GM19468 (cell line): ENCODE data around the gene LORICRIN.
"Not testable (repeated sequence)": the region's sequence is repeated elsewhere in the genome, so short reads cannot be mapped to it uniquely, and the experiment has no call there.

Source experiments
- ATAC-seq: cut with Tn5 transposase; IDR thresholded peaks from one replicate; pipeline ENCODE4 v1.9.1; 2021; ENCODE audit warnings: mild to moderate bottlenecking, moderate library complexity, moderate number of reproducible peaks; ENCODE audit not compliant: unreplicated experiment; ENCODE audit errors: extremely low read depth

LORICRIN gene, protein sequence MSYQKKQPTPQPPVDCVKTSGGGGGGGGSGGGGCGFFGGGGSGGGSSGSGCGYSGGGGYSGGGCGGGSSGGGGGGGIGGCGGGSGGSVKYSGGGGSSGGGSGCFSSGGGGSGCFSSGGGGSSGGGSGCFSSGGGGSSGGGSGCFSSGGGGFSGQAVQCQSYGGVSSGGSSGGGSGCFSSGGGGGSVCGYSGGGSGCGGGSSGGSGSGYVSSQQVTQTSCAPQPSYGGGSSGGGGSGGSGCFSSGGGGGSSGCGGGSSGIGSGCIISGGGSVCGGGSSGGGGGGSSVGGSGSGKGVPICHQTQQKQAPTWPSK

DNA sequence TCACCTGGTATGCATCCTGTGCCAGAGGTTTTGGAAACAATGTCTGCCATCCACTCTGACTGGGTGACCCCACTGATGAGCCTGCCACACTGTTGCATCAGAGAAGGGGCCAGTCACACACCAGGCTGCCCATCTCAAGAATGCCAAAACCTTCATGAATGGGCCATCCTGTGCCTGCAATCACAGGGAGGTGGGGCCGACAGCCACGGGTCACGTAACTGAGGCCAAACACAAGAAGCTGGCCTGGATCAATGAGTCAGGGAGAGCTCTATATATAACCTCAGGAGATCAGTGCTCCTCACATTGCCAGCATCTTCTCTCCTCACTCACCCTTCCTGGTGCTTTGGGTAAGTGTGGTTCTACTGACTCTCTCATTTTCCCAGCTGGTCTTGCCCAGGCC, at the start of gene LORICRIN:
Gene LORICRIN (plus strand): TSS at position 301 of the 400 bp plus-strand sequence. CDS start 1,263 bp downstream, outside the sequence.
- ATAC-seq = no peak

DNA sequence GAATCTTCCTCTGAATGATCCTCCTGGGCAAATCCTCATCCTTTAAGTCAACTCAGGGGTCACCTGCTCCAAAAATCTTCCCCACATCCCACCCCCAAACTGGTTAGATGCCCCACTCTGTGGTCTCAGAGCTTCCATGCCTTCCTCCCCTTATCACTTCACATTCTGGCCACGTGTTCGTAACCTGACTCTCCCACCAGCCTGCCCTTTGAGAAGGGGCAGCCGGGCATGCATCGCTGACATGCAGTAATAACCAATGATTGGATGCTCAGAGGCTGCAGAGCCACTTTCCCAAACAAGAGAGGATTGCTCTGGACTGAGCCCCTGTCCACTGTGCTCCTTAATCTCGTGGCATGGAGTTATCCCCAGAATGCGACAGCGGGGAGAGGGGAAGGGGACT, 49.3 kb upstream of the LORICRIN start:
- no peak for ATAC-seq

DNA sequence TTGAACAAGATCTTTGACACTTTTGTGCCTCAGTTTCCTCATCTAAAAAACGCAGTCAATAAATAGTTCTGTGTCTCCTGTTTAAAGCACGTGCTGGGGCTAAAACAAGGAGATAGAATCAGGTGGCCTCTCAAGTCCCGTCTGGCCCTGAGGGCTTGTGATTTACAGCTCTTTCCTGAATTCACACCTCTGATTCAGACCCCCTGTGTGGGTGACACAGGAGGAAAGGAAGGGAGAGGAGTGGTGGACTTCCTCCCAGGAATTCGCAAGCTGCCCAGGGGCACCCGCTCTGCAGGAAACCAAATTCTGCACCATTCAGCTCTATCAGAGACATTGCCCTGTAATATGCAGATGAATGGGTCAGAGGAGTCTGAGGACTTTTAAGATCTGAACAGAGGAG, 47.3 kb upstream of the LORICRIN start:
- no peak for ATAC-seq

DNA sequence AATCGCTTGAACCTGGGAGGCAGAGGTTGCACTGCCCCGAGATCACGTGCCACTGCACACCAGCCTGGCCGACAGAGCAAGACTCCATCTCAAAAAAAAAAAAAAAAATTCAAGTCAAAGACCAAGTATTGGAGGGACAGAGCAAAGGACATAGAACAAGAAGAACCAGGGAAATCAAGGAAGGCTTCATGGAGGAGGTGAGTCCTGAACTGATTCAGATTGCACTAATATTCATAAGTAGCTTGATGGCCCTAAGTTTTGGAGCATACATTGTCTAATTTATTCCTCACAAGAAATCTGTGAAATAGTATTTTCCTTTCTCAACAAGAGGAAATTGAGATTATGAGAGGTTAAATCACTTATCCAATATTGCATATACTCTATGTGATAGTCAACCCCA, 46.0 kb upstream of the LORICRIN start:
- ATAC-seq = no peak

DNA sequence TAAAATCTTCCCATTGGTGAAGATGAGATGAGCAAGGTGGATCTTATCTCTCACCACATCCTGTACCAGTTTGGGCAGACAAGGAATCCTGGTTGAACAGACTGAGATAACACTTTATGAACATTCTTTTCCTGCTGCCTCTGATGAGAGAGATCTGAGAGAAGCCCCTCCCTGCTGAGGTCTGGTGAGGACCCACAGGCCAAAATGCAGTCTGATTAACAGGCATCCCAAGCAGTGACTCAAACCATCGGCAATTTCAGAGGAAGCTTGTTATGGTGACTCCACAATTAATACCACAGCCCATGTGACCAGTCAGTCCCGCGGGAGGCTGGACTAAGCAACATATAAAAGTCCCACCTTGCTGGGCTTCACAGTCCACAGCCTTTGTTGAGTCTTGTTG, 42.3 kb upstream of the LORICRIN start, which contains the start of gene PRR9:
Gene PRR9 (plus strand): TSS at position 373 of the 400 bp plus-strand sequence. CDS start 561 bp downstream, outside the sequence.
- ATAC-seq = no peak

DNA sequence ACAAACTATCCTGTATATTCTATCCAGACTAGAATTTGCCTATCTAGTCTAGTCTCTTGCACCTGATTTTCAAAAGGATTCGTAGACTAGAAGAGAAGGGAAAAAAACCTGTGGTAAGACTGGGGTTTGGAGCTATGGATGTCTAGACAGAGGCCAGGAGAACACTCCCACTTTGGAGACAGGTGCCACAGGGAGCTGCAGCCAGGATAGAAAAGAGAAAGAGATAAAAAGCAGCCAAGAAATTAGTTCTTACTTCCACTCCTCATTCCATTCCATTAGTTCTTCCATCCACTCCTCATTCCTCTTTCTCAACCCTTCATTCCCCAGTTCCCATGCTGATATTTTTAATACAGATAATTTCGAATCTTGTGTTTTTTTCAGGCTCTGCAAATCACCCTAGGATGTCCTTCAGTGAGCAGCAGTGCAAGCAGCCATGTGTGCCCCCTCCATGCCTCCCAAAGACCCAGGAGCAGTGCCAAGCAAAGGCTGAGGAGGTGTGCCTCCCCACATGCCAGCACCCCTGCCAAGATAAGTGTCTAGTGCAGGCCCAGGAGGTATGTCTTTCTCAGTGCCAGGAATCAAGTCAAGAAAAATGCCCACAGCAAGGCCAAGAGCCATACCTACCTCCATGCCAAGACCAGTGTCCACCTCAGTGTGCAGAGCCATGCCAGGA, 41.6 kb upstream of the LORICRIN start:
- ATAC-seq = no peak

DNA sequence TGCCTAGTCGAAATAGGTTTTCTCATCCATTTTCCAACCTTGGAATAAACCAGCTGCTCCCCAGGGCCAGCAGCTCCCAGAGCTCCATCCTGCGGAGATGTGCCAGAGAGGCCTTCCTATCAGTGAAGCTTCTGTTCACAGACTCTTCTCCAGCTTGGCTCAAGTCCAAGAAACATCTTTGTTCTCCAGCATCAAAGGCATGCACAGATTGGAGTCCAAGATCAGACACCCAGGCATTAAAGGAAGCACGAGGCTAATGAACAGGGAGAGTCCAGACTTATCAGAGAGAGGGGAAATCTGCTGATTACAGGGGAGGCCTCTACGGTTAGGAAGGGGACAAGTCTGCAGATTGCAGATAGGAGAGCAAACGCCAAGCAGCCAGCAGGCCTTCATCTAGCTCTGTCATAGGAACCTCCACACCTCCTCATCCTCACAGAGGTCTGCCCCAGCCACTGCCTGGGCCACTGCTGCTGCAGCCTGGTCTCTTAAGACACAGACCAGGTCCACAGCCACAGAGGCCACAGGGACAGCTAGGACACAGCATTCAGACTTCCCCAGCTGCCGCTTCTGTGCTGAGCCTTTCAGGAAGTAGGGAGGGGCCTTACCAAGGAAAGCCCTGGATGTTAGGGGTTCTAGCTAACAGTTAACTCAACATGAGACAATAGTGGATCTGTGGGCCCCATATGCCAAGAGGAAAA, 38.7 kb upstream of the LORICRIN start:
- no peak for ATAC-seq

DNA sequence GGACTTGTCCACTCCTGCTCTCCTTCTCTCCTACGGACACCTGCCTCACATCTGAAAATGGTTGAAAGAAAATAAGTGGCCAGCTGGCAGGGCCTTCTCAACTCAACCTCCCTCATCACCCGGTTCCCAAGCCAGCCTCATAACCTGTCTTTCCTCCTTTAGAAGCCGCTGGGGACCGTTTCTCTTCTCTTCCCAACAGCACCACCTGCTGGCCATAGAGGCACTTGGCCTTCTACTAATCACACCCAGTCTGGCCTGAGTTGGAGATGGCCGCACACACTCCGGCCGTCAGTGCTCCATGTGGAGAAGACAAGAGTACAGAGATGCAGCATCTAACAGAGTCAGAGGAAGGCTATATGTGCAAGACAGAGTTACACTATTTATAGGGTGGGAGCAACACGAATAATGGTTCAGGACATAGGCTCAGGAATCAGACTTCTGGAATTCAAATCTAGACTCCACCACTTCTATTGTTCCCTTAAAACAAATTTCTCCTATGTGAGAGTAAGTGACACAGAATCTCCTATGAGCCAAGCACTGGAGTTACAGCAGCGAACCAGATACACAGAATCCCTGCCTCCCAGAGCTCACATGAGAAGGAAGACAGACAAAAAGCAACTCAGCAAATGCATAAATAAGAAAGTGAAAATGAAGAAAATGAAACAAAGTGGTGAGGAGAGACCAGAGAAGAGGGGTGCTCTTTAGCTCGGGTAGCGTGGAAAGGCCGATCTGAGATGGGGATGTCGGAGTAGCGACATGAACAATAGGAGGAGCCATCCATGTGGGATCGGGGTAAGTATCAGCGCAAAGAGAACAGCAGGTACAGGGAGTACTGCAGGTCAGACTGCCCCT, 36.2 kb upstream of the LORICRIN start:
- ATAC-seq = peak; percentile 37

DNA sequence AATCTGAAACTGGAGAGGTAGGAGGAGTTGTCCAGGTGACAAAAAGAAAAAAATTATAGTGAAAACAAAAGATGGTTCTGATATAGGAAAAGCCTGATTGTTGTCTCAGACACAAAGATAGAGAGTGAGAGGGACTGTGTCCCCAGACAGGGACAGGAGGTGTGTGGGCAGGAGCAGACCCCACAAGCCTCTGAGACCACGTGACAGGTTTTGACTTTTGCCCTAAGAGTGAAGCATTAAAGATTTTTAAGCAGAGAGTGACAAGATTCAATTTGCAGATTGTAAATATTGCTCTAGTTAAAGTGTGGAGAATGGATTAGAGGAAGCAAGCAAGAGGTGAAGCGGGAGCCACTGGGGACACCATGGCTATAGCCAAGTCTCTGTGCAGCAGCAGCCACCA, 31.7 kb upstream of the LORICRIN start:
- no peak for ATAC-seq

DNA sequence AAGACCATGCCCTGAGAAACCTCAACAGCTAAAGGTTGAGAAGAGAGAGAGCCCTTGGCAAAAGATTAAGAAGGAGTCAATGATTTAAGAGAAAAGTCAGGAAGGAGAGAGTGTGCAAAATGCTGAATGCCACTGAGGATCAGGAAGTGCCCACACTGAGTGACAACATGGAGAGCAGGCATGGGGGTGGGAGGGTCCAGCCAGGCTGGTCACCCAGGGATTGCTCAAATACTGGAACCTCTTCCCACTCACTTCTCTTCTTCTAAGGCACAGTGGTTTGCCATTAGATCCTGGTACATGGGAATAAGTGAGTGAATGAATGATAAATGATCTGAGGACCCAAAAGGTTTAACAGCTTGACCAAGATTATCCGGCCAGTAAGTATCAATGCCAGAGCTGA, 31.0 kb upstream of the LORICRIN start:
- ATAC-seq = no peak

DNA sequence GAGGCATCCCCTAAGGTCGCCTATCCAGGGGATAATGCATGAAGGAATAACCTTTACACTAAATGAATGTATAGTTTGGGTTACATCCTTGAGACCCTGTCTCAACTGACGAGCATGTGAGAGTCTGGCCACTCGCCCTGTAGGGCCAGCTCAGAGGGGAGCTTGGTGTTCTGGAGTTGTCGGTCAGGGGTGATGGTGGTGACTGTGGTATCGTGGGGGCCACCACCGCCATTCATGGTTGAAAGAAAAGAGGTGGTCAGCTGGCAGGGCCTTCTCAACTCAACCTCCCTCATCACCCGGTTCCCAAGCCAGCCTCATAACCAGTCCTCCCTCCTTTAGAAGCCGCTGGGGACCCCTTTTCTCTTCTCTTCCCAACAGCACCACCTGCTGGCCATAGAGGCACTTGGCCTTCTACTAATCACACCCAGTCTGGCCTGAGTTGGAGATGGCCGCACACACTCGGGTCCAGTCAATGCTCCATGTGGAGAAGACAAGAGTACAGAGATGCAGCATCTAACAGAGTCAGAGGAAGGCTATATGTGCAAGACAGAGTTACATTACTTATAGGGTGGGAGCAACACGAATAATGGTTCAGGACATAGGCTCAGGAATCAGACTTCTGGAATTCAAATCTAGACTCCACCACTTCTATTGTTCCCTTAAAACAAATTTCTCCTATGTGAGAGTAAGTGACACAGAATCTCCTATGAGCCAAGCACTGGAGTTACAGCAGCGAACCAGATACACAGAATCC, 30.2 kb upstream of the LORICRIN start:
- not testable (repeated sequence) for ATAC-seq

DNA sequence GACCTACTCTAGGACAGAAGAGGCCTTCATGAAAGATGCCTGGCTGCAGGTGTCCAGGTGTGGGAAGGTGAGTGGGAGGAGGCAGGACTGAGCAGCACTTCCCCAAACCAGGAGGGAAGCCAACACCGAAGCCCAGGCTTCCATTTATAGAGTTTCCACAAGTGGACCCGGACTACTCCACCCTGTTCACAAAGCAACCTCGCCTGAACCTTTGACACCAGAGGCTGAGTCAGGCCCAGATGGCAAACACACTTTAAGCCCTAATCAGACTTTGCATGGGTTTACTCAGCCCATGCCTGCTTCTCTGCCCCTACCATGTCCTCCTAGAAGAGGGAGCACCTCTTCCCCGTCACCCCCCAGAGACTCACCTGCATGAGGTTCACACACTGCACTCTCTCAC, 28.1 kb upstream of the LORICRIN start:
- no peak for ATAC-seq

DNA sequence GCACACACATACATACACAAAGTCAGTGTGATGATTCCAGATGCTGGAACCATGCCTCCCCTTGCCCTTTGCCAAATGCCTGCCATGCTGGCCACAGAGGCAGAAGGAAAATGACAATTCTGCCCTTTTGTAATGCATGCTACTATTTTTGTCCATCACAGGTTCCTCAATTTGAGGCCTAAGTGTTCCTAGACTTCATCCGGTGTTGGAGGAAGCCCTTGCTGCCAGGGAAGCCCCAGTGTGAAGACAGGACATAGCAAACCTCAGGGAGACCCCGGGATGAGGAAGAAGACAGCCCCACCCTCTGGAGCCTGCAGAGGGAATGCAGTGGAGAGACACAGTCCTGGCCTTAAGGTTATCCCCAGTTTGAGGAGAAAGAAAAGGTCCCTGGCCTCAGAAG, 27.7 kb upstream of the LORICRIN start:
- ATAC-seq = no peak

DNA sequence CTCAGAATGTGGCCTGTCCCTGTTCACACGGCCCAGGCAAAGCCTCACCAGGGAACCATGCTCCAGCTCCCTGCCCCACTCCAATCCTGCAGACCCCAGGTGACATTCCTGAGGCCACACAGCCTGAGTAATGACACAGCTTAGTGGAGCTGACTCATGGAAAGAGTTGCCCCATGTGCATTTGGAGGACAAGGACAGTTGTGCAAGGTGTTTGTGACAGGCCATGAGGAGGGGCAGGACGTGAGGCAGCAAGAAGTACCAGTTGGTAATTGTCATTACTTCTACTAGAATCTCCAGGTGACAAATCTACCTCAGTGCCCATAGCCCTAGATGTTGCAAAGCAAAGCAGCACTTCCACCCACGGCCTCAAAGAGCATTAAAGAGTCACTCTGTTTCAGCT, 26.9 kb upstream of the LORICRIN start:
- ATAC-seq = no peak

DNA sequence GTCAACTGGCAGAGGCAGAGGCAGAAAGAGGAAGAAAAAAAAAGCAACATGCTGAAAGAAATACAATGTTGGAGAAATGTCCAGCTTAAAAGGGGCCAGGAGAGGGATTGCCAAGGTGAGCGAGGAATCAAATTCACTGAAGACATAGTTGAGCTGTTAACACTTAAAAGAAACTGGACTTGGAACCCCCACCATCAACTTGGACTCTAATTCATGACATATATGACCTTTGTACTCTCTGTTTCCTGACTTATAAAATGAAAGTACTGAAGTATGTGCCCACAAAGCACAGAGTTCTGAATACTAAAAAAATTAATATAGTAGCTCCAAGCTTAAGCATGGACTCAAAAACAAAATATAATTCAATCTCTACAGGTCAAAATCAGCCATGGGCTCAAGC, 26.0 kb upstream of the LORICRIN start:
- ATAC-seq = no peak

DNA sequence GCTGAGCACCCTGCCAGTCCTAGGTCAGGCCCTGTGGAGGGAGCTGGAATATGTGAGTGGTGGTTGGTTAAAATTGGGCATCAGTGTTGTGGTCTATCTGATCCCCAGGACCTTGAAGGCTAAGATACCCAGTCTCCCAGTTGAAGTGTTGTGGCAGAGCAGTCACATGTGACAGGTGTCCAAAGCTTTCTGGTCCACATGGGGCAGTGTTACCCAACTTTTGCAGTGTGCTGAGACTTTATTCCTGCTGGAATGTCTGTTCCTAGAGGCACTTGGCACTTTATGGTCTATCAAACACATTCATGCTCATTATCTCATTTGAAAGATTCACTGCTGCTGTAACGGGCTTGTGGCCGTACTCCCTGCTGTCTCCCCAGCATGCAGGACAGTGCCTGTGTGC, 21.0 kb upstream of the LORICRIN start:
- no peak for ATAC-seq

DNA sequence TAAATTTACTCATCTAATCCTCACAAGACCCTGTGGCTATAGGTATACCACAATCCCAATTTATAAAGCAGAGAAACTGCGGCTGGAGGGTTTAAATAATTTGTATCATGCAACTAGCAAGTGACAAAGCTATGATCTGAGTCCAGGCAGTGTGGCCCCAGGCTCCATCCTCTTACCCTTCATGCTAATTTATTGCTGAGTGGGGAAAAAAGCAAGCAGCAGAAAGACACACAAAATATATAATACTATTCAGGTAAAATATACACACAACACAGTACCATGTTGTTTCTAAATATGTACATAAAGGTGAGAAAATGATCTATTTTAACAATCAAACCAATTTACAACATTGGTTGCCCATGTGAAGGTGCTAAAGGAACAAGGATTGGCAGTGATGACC, 17.3 kb upstream of the LORICRIN start:
- no peak for ATAC-seq

DNA sequence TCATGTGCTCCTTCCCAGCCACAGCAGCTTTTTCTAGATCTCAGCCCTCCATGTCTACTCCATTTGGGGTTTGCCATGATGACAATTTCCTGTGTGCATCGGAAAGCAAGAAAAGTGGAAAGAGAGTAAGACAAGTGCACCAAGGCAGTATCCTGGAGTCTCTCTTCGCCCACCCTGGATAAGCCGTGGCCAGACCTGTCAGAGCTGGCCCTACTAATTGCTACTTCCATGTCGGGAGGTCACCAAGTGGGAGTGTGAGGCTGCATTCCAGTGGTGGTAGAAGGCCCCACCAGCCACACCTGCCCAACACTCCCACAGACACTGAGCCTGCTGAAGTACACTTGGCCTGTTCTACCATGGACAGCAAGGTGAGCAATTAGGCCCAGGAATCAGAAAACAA, 14.0 kb upstream of the LORICRIN start:
- no peak for ATAC-seq

DNA sequence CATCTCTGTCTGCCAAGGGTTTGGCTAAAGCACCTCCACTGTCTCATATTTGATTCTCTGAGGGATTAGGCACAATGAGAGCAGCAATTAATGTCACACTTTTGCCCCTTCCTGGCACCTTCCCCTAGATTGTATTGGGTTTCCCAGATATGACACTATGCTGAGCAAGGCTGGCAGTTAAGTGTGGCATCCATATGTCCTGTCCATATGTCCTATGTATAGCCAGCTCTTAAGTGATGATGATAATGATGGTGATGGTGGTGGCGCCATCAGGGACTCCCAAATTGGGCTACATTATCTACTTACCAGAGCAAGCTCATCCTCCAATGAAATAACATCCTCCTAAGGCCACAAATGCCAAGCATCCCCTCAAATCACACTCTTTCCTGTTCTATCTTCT, 13.5 kb upstream of the LORICRIN start:
- ATAC-seq = no peak

DNA sequence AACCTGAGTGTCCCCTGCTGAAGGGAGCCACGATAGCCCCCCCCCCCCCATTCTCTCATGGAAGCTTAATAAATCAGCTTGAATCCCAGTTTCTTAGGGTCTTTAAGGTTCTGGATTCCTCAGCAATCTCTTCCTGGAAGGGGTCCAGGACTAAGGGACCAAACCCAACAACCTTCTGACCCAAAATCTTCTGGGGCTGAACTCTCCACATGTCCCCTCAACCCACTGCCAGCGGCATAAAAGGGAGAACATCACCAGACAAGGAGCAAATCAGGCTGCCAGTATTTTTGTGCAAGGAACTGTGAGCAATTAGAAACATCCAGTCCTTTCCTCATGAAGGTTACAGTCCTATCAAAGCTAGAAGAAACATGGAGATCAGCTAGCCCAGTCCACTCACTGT, 12.7 kb upstream of the LORICRIN start:
- no peak for ATAC-seq
